Measurements from ENCODE around the gene CCDC15.

CCDC15 gene

GRCh38 chr11:125083312-125084056 is 129.5 kb downstream of the CCDC15 start (continued):
- TF ChIP-seq POU6F1 (CRISPR knock-in tag; IDR thresholded peaks at IDR 0.05; ENCODE audit: borderline replicate concordance, low read depth) (no peak), RARB (CRISPR knock-in tag; IDR thresholded peaks at IDR 0.05) (no peak), ZNF565 (CRISPR knock-in tag; conservative IDR thresholded peaks at IDR 0.05; ENCODE audit: low read depth) (no peak)

DNA sequence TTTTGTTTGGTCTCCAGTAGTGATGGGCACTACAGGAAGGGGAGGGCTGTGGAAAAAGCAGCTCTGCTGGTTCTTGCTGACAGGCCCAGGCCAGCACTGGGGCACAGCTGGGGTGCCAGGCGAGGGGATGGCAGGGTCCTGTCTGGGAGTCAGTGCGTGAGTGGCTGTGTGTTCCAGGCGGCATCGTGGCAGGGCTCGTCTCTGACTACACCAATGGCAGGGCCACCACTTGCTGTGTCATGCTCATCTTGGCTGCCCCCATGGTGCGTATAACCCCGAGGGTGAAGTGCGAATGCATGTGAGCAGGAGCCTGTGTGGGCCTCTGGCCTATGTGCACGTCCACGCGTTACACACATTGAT is 130.0 kb downstream of the CCDC15 start:
- TF ChIP-seq ZFP3 (CRISPR knock-in tag; IDR thresholded peaks at IDR 0.05) (no peak), ARNTL (CRISPR knock-in tag; IDR thresholded peaks at IDR 0.05; ENCODE audit: borderline replicate concordance, low read depth) (no peak), TSHZ2 (CRISPR knock-in tag; IDR thresholded peaks at IDR 0.05) (no peak), TCF4 (CRISPR knock-in tag; IDR thresholded peaks at IDR 0.05; ENCODE audit: borderline replicate concordance) (no peak), SNAI2 (CRISPR knock-in tag; IDR thresholded peaks at IDR 0.05) (no peak), POU6F1 (CRISPR knock-in tag; IDR thresholded peaks at IDR 0.05; ENCODE audit: borderline replicate concordance, low read depth) (no peak), RARB (CRISPR knock-in tag; IDR thresholded peaks at IDR 0.05) (no peak), CSDC2 (CRISPR knock-in tag; IDR thresholded peaks at IDR 0.05) (no peak), ZFP30 (CRISPR knock-in tag; IDR thresholded peaks at IDR 0.05) (no peak), CREB5 (CRISPR knock-in tag; IDR thresholded peaks at IDR 0.05; ENCODE audit: low read depth) (no peak)
- TF ChIP-seq, protein P1, sequence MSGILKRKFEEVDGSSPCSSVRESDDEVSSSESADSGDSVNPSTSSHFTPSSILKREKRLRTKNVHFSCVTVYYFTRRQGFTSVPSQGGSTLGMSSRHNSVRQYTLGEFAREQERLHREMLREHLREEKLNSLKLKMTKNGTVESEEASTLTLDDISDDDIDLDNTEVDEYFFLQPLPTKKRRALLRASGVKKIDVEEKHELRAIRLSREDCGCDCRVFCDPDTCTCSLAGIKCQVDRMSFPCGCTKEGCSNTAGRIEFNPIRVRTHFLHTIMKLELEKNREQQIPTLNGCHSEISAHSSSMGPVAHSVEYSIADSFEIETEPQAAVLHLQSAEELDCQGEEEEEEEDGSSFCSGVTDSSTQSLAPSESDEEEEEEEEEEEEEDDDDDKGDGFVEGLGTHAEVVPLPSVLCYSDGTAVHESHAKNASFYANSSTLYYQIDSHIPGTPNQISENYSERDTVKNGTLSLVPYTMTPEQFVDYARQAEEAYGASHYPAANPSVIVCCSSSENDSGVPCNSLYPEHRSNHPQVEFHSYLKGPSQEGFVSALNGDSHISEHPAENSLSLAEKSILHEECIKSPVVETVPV (CRISPR knock-in tag; IDR thresholded peaks at IDR 0.05): no peak
- TF ChIP-seq, protein P2, sequence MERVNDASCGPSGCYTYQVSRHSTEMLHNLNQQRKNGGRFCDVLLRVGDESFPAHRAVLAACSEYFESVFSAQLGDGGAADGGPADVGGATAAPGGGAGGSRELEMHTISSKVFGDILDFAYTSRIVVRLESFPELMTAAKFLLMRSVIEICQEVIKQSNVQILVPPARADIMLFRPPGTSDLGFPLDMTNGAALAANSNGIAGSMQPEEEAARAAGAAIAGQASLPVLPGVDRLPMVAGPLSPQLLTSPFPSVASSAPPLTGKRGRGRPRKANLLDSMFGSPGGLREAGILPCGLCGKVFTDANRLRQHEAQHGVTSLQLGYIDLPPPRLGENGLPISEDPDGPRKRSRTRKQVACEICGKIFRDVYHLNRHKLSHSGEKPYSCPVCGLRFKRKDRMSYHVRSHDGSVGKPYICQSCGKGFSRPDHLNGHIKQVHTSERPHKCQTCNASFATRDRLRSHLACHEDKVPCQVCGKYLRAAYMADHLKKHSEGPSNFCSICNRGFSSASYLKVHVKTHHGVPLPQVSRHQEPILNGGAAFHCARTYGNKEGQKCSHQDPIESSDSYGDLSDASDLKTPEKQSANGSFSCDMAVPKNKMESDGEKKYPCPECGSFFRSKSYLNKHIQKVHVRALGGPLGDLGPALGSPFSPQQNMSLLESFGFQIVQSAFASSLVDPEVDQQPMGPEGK (CRISPR knock-in tag; IDR thresholded peaks at IDR 0.05; ENCODE audit: borderline replicate concordance): no peak
- ATAC-seq: no peak

- no peak for ATAC-seq
- TF ChIP-seq ZFP30 (CRISPR knock-in tag; IDR thresholded peaks at IDR 0.05): no peak
- TF ChIP-seq TCF4 (CRISPR knock-in tag; IDR thresholded peaks at IDR 0.05; ENCODE audit: borderline replicate concordance): no peak
- no peak for TF ChIP-seq ZNF70 (CRISPR knock-in tag; IDR thresholded peaks at IDR 0.05)
- no peak for TF ChIP-seq SNAI2 (CRISPR knock-in tag; IDR thresholded peaks at IDR 0.05)
- TF ChIP-seq ESRRG (CRISPR knock-in tag; IDR thresholded peaks at IDR 0.05): no peak
- no peak for TF ChIP-seq ZFP3 (CRISPR knock-in tag; IDR thresholded peaks at IDR 0.05)
- no peak for TF ChIP-seq ARNTL (CRISPR knock-in tag; IDR thresholded peaks at IDR 0.05; ENCODE audit: borderline replicate concordance, low read depth)
- TF ChIP-seq GLIS3 (CRISPR knock-in tag; IDR thresholded peaks at IDR 0.05): no peak
- TF ChIP-seq, protein P1 (CRISPR knock-in tag; IDR thresholded peaks at IDR 0.05): no peak
- no peak for TF ChIP-seq ISL1 (CRISPR knock-in tag; IDR thresholded peaks at IDR 0.05)
- TF ChIP-seq, protein P2 (CRISPR knock-in tag; IDR thresholded peaks at IDR 0.05; ENCODE audit: borderline replicate concordance): no peak
- no peak for TF ChIP-seq CSDC2 (CRISPR knock-in tag; IDR thresholded peaks at IDR 0.05)
- TF ChIP-seq ZNF565 (CRISPR knock-in tag; conservative IDR thresholded peaks at IDR 0.05; ENCODE audit: low read depth): no peak
These were observed 130.8 kb downstream of the CCDC15 start for GRCh38 chr11:125084761-125085231.

All from SK-N-SH treated with all-trans-retinoic acid at 6 μM for 48 hours (cell line).